ENCODE data around the gene RASGRF1. TPM values are rescaled to one million over a fixed set of nuclear protein-coding genes. Genes with fewer than 3 reads are reported as not detected.
A peak's percentile ranks its signal among the peaks of the same experiment; 100 is the strongest.
"Not testable (repeated sequence)": the region's sequence is repeated elsewhere in the genome, so short reads cannot be mapped to it uniquely, and the experiment has no call there.

Gene RASGRF1
- total RNA-seq, 1 experiment from 2014 or later, result 0.59 TPM

- in situ Hi-C loops (cut with HindIII; ENCODE audit: low pct_unique_long_range_greater_than_20kb, low sequenced_read_pairs), result no loop called here
- no peak for TF ChIP-seq REST (IDR thresholded peaks at IDR 0.05; ENCODE audit: insufficient read depth in 1 of 2, low read depth in 2 of 2, low read length in 1 of 2)
- no peak for TF ChIP-seq CTCF (IDR thresholded peaks at IDR 0.05)
- no peak for TF ChIP-seq TCF7L2 (IDR thresholded peaks at IDR 0.05; ENCODE audit: low read depth, low read length)
- TF ChIP-seq SIN3A (IDR thresholded peaks at IDR 0.05; ENCODE audit: borderline replicate concordance, insufficient read depth, low read depth, low read length), result no peak
- TF ChIP-seq POLR2AphosphoS5 (IDR thresholded peaks at IDR 0.05; ENCODE audit: low read depth, low read length), result no peak
- Histone ChIP-seq H3K4me3 (ENCODE audit: low read depth in 2 of 2, low read length in 2 of 2) (no peak overlapping the region), H3K9me3 (ENCODE audit: control insufficient read depth, insufficient read depth, low read depth, low read length) (no peaks in the 10 kb centered on the region), H3K4me1 (ENCODE audit: control insufficient read depth, insufficient read depth, low read length) (peaks cover 65% of the 10 kb centered on the region), H3K27me3 (ENCODE audit: control insufficient read depth, insufficient read depth, low read length) (no peaks in the 10 kb centered on the region), H3K27ac (ENCODE audit: low read length) (peak overlapping the region; percentile 97; the same call in 1 of the 2 replicates), H3K36me3 (ENCODE audit: control insufficient read depth, insufficient read depth, low read length) (peaks cover 1% of the 10 kb centered on the region)
- ChIA-PET CTCF (no interaction called here), POLR2A (no interaction called here)
- ATAC-seq, result no peak
- no peak for DNase-seq (ENCODE audit: low read depth, low spot score)
- intact Hi-C loops (cut with micrococcal nuclease; ENCODE audit: unreplicated experiment), result loop anchor here (5.0 kb wide), 1 partner anchor 254 kb away; no protein-coding TSS in a partner anchor
- no TSS peak for BruUV-seq (replicated peaks)
These were observed 161.9 kb downstream of the RASGRF1 start for GRCh38 chr15:78928616-78929093.

- peaks cover 60% of the 10 kb centered on the region for H3K4me1 ChIP-seq (ENCODE audit: control insufficient read depth, insufficient read depth, low read length)
- H3K27me3 ChIP-seq (ENCODE audit: control insufficient read depth, insufficient read depth, low read length); DNase-seq (ENCODE audit: low read depth, low spot score); ATAC-seq; BruUV-seq (replicated peaks); H3K9me3 ChIP-seq (ENCODE audit: control insufficient read depth, insufficient read depth, low read depth, low read length); H3K36me3 ChIP-seq (ENCODE audit: control insufficient read depth, insufficient read depth, low read length); in situ Hi-C loops (cut with HindIII; ENCODE audit: low pct_unique_long_range_greater_than_20kb, low sequenced_read_pairs); H3K4me3 ChIP-seq (ENCODE audit: low read depth in 2 of 2, low read length in 2 of 2); CTCF ChIA-PET: not testable (repeated sequence)
- H3K27ac ChIP-seq (ENCODE audit: low read length), result peak overlapping the region; percentile 74
- POLR2A ChIA-PET, result interaction anchor here (0.7 kb wide), 1 partner anchor 503 kb away, joined by 10 read pairs; no protein-coding TSS in a partner anchor
- intact Hi-C loops (cut with micrococcal nuclease; ENCODE audit: unreplicated experiment), result loop anchor here (5.0 kb wide), 1 partner anchor 254 kb away; no protein-coding TSS in a partner anchor
These were observed 162.4 kb downstream of the RASGRF1 start for GRCh38 chr15:78928176-78928575.

- Histone ChIP-seq H3K27ac (ENCODE audit: low read length) (peak overlapping the region; percentile 74), H3K4me3 (ENCODE audit: low read depth in 2 of 2, low read length in 2 of 2) (no peak overlapping the region), H3K36me3 (ENCODE audit: control insufficient read depth, insufficient read depth, low read length) (peaks cover 3% of the 10 kb centered on the region), H3K4me1 (ENCODE audit: control insufficient read depth, insufficient read depth, low read length) (peaks cover 51% of the 10 kb centered on the region), H3K27me3 (ENCODE audit: control insufficient read depth, insufficient read depth, low read length) (no peaks in the 10 kb centered on the region), H3K9me3 (ENCODE audit: control insufficient read depth, insufficient read depth, low read depth, low read length) (no peaks in the 10 kb centered on the region)
- ChIA-PET POLR2A (no interaction called here), CTCF (no interaction called here)
- BruUV-seq (replicated peaks), result TSS peak; percentile 44
- DNase-seq (ENCODE audit: low read depth, low spot score) (no peak), ATAC-seq (no peak)
- no peak for TF ChIP-seq SIN3A (IDR thresholded peaks at IDR 0.05; ENCODE audit: borderline replicate concordance, insufficient read depth, low read depth, low read length)
- 0 out of 2 replicates have a peak, but pooled peaks have one; percentile 19 for TF ChIP-seq POLR2AphosphoS5 (IDR thresholded peaks at IDR 0.05; ENCODE audit: low read depth, low read length)
- intact Hi-C loops (cut with micrococcal nuclease; ENCODE audit: unreplicated experiment), result loop anchor here (5.0 kb wide), 1 partner anchor 255 kb away; no protein-coding TSS in a partner anchor
- in situ Hi-C loops (cut with HindIII; ENCODE audit: low pct_unique_long_range_greater_than_20kb, low sequenced_read_pairs), result no loop called here
These were observed 163.3 kb downstream of the RASGRF1 start for GRCh38 chr15:78927077-78927790.

All from Panc1 (cell line).